HG03378 (cell line): ENCODE data around the gene SLC35G3.
"Not testable (repeated sequence)": the region's sequence is repeated elsewhere in the genome, so short reads cannot be mapped to it uniquely, and the experiment has no call there.

Experiments used
- ATAC-seq: cut with Tn5 transposase; IDR thresholded peaks from one replicate; pipeline ENCODE4 v1.9.1; 2021; ENCODE audit warnings: mild to moderate bottlenecking, moderate library complexity; ENCODE audit not compliant: unreplicated experiment

The SLC35G3 gene

DNA sequence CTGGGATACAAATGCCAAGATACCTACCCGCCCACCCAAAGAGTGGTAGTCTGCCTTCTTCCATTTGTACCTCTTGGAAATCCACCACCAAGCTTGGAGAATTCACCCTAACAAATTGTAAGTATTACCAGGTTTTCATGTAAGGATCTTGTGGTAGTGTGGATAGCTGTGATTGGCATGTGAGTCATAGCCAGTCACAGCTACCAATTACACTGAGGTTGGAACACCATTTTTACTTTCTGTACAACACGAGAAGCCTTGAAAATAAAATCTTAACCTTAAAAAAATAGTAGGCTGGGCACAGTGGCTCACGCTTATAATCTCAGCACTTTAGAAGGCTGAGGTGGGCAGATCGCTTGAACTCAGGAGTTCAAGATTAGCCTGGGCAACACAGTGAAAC is 18.5 kb upstream of the SLC35G3 start:
- ATAC-seq, result no peak

DNA sequence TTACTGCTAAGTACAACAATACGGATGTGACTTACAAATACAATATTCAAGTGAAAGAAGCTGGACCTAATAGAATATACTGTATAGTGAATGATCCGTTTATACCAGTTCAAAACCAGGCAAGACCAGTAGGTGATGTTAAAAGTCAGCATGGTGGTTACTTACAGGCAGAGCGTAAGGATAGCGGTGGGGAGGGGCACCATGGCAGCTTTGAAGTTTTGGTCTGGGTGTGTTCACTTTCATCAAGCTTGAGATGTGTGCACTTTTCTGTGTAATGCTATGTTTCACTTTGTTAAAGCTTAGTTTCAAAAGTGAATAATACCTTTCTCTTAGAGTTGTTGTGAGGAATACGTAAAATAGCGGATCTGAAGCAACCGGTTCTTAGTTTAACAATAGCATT is 16.5 kb upstream of the SLC35G3 start:
- no peak for ATAC-seq

DNA sequence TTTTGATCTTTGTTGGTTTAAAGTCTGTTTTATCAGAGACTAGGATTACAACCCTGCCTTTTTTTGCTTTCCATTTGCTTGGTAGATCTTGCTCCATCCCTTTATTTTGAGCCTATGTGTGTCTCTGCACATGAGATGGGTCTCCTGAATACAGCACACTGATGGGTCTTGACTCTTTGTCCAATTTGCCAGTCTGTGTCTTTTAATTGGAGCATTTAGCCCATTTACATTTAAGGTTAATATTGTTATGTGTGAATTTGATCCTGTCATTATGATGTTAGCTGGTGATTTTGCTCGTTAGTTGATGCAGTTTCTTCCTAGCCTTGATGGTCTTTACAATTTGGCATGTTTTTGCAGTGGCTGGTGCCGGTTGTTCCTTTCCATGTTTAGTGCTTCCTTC is 8.4 kb upstream of the SLC35G3 start:
- not testable (repeated sequence) for ATAC-seq

DNA sequence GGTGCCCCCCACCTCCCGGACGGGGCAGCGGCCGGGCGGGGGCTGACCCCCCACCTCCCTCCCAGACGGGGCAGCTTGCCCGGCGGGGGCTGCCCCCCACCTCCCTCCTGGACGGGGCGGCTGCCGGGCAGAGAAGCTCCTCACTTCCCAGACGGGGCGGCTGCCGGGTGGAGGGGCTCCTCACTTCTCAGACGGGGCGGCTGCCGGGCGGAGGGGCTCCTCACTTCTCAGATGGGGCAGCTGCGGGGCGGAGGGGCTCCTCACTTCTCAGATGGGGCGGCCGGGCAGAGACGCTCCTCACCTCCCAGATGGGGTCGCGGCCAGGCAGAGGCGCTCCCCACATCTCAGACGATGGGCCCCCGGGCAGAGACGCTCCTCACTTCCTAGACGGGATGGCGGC is 869 bp upstream of the SLC35G3 start:
- ATAC-seq, result not testable (repeated sequence)

DNA sequence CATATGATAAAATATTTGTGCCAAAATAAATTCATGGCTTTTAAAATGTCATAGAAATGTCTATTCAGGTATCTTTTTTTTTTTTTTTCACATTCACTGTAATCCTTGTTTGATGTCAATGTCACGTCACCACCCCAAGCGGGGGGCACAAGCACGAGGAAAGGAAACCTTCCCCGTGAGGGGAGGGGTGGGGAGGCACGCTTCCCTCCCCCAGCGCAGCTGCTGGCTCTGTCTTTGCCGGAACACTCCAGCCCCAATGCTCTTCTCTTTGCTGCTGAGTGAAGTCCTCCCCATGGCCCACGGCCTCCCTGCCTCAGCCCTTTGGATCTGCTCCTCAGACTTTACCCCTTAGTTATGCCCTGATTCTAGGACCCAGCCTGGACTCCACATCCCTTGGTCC is 1.5 kb downstream of the SLC35G3 start:
- no peak for ATAC-seq

DNA sequence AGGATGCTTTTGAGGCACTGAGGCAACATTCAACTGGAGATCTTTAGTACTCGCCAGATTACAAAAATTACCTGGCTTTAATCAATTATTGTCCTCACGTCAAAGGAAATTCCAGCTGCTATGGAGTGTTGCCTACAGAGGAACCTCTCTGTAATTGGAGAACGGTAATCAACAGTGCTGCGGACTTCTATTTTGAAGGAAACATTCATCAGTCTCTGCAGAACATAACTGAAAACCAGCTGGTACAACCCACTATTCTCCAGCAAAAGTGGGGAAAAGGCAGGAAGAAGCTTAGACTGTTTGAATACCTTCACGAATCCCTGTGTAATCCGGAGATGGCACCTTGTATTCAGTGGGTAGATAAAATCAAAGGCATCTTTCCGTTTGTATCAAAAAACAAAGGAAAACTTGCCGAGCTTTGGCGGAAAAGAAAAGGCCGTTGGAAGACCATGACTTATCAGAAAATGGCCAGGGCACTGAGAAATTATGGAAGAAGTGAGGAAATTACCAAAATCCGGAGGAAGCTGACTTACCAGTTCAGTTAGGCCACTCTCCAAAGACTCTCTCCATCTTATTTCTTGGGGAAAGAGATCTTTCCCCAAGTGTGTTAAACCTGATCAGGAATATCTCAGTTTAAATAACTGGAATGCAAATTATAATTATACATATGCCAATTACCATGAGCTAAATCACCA is 3.0 kb downstream of the SLC35G3 start:
- ATAC-seq, result no peak

DNA sequence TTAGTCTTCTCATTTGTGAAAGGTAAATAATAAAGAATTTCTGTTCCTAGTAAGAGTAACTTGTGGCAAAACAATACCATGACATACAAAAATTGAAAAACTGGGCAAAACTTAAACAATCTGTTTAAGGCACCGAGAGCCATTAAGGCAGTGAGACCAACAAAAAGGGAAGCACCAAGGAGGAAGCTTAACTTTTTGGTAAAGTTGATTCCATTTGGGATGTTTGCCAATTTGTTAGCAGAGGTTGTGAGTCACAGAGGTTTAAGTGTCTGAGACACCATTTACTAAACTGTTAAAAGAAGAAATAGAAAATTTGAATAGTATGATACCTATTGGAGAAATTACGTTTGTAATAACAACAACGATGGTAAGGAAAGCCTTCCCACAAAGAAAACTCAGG is 4.9 kb downstream of the SLC35G3 start:
- no peak for ATAC-seq

DNA sequence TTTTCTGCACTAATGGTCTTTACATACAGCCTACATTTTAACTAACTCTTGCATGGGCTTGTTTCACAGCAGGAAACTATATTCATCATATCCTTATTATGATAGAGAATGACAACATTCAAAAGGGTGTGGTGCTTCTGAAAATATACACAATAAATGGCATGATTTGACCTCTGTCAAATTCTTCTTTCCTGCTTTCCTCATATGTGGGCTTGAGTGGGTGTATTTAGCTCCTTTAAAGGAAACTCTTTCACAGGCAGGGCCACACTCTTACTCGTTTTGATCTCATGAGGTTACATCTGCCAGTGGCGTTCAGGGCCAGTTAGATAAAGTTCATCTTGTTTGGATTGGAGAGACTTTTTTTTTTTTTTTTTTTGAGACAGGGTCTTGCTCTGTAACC is 6.1 kb downstream of the SLC35G3 start:
- ATAC-seq, result no peak

DNA sequence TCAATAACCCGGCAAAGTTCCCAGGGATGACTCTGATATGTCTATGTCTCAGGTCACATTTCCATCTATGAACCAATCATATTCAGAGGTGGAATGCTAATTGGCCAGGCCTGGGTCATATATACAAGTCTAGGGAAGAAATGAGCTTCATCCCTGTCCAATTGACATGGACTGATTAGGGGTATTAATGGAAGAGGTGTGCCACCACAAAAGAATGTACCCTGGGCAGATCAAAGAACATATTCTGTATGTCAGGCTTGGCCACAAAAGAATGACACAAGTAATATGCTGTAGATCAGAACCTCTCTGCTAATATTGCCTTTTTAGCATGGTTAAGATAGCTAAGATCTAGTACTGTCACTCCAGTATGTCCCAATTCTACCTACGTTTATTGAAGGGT is 6.7 kb downstream of the SLC35G3 start:
- no peak for ATAC-seq

DNA sequence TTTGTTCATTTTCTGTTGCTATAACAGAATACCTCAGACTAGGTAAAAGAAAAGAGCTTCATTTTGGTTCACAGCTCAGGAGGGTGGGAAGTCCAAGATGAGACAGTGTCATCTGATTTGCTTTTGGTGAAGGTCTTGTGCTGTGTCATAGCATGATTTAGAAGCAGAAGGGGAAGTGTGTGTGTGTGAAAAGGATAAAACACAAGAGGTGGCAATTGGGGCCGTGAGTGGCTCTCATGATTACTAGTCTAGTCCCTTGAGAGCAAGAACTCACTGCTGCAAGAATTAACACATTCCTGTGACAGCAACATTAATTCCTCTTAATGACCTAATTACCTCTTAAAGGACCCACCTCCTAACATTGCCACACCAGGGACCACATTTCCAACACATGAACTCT is 8.3 kb downstream of the SLC35G3 start:
- ATAC-seq, result no peak

DNA sequence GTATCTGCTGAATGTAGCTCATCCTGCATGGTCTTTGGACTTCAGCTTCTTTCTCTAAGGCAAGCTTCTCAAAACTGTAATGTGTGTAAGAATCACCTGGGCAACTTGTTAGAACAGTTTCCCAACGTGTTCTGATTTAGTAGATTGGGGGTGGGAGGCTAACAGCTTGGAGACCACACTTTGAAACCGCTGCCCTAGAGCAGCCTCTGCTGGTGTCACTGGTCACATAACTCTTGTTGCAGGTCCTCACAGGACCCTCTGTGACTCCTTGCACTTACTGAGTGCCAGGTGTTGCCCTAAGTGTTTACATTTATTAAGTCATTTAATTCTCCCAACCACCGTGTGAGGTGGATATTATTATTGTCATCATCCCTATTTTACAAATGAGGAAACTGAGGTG is 9.9 kb downstream of the SLC35G3 start:
- ATAC-seq, result no peak

DNA sequence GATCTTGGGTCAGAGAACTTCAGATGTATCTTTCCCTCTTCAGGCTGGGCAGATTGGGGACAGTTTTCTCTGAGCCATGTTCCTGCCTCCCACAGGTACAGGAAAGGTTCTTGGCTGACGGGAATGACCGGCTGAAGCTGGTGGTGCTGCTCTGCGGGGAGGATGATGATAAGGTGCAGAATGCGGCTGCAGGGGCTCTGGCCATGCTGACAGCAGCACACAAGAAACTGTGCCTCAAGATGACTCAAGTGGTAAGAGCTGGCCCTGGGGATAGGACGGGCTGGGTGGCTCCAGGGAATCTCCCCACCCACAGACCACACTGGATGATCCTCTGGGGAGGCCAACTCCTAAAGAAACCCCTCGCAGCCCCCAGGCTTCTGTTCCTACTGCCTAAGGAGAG is 10.9 kb downstream of the SLC35G3 start:
- ATAC-seq, result no peak

DNA sequence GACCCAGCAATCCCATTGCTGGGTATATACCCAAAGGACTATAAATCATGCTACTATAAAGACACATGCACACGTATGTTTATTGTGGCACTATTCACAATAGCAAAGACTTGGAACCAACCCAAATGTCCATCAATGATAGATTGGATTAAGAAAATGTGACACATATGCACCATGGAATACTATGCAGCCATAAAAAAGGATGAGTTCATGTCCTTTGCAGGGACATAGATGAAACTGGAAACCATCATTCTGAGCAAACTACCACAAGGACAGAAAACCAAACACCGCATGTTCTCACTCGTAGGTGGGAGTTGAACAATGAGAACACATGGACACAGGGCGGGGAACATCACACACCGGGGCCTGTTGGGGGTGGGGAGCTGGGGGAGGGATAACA is 14.8 kb downstream of the SLC35G3 start:
- ATAC-seq, result not testable (repeated sequence)

DNA sequence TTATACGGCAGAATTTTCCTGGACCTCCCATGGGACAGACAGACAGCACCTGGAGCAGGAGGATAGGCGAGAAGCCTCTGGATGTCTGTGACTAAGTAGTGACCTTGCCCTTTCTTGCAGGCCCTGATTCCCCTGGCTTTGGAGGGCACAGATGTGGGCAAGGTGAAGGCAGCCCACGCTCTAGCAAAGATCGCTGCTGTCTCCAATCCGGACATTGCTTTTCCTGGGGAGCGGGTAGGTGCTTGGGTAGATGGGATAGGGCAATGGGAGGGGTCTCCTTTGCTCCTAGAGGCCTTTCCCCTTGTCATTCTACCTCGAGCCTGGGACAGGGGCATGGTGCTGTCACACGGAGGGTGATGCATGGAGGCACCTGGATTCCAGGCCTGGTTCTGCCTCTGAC is 17.3 kb downstream of the SLC35G3 start:
- no peak for ATAC-seq

DNA sequence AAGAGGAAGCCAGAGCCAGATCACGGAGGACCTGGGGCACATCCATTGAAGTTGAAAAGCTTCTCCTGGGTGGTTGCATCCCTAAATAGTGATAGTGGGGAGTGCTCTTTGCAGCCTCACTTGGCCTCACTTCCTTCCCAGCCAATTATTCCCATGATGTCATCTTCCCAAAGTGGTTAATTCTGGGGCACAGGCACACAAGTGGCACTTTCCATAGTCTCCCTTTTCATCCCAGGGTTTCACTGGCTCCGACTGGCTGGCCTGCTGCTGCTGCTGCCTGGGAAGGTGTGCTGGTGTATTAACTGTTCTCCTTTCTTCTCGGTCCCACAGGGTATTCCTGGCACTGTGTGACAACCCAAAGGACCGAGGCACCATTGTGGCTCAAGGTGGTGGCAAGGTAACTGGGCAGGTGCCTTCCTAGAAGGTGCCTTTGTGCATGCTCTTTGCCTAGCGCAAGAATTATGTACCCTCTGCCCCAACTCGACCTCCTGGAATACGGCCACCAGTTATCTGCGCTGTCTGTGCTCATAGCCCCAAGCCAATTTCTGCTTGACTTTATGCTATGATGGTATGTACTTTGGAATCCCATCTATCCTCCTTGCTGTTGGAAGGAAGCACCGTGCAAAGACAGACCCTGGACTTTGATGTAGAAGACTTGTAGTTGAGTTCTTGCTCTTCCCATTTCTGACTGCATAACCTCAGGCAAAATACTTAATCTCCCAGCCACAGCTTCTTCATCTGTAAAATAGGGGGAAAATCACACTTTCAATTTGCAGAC is 18.4 kb downstream of the SLC35G3 start:
- no peak for ATAC-seq

DNA sequence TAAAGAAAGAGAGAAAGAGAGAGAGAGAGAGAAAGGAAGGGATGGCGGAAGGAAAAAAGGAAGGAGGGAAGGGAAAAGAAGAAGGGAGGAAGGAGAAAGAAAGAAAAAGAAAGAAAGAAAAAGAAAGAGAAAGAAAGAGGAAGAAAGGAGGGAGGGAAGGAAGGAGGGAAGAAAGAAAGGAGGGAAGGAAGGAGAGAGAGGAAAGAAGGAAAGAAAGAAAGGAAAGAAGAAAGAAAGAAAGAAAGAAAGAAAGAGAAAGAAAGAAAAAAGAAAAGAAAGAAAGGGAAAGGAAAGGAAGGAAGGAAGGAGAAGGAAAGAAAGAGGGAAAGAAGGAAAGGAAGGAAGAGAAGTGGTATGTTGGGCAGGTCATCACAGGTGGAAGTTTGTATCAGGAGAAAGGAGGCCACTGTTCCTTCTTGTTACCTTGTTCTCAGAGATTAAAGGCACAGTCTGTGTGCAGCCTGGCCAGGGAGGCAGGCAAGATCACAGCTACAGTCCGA is 19.3 kb downstream of the SLC35G3 start:
- no peak for ATAC-seq

DNA sequence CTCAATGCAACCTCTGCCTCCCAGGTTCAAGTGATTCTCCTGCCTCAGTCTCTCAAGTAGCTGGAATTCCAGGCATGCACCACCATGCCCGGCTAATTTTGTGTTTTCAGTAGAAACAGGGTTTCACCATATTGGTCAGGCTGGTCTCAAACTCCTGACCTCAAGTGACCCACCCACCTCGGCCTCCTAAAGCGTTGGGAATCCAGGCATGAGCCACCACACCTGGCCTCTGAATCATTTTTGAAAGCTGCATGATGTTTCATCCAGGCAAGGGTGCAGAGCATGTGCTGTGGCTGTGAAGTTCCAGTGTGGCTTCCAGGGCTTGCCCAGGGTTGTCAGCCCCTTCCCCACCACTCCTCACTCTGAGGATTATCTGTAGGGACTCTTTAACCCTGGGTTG is 21.9 kb downstream of the SLC35G3 start:
- ATAC-seq, result not testable (repeated sequence)

DNA sequence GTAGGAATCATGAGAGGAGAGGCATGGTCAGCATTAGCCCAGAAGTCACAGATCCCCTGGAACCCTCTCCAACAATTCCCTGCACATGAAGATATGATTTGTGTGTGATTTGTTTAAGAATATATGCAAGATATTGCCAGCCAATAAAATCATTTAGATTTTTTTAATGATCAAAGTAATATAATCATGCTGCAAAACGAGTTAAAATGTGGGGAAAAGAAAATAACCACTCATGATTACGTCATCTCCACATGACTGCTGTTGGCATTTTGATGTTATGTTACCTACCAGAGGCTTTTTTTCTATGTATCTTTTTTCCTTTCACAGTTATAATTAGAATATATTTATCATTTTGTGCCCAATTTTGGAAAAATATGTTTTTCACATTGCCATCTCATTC is 22.4 kb downstream of the SLC35G3 start:
- no peak for ATAC-seq

DNA sequence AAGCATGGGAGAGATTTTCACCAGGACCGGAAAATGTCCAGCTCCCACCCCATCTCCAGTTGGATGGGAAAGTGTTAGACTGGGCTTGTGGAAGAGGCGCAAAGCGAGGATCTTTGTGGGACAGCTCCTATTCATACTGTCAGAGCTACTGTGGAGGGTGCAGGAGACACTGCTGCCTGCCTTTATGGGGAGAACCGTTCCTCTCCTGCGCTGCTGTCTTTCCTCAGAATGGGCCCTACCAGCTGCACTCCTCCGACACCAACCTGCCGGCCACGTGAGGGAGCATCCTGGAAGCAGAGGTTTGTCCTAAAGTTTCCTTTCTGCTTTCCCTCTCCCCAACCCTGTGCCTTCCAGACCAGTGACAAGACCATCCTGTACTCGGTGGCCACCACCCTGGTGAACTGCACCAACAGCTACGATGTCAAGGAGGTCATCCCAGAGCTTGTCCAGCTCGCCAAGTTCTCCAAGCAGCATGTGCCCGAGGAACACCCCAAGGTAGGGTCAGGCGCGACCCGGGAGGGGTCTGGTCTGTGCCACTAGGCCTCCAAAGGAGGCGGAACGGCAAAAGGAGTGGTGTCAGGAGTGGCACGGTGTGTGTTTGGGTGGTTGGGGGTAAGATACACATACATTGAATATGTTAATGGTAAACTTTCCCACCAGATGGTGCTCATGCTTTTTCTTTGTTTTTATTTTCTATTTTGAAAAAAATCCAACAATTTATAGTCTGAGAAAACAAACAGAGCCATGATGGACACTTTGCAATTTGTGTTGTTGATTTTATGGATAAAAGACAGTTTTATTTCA is 23.0 kb downstream of the SLC35G3 start:
- no peak for ATAC-seq

DNA sequence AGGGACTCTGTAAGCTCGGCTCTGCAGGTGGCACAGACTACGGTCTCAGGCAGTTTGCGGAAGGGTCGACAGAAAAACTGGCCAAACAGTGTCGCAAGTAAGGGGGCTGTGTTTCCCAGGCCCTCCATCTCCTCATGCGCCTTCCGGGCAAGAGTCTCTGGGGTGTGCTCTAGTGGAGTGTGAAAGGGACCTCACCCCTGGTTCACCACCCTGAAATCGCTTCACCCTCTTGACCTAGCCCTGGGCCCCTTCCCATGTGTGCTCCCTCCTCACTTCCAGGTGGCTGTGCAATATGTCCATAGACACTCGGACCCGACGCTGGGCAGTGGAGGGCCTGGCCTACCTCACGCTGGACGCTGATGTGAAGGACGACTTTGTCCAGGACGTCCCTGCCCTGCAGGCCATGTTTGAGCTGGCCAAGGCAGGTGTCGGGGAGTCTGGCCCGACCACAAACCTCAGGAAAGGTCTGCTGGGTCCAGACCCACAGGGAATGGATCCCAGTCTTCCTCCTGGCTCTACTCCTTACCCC is 24.3 kb downstream of the SLC35G3 start:
- ATAC-seq, result no peak

DNA sequence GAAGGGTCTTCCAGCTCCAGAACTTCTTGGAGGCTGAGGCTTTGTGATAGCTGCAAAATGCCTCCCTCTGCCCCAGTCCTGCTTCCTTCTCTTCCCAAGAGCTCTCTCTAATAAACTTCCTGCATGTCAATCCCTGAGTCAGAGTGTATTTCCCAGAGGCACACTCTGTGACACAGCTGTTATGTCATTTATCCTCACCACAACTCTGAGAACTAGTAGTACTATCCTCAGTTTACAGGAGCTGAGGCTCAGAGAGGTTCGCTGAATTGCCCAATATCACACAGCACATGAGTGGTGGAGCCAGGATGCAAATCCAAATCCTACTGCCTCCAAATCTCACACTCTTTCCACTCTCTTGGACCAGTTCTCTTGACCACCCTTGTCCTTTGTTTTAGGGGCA is 26.5 kb downstream of the SLC35G3 start:
- ATAC-seq, result no peak
